Erythroblast (primary cell): ENCODE measurements around the gene MRM3.
"Not testable (repeated sequence)": the region's sequence is repeated elsewhere in the genome, so short reads cannot be mapped to it uniquely, and the experiment has no call there.

Experiments
- DNase-seq, 2 experiments: peaks; one replicate each; lab custom pipeline; 2025; lab: John Stamatoyannopoulos, UW
- GATA1 ChIP-seq: IDR thresholded peaks from 2 replicates; pipeline ENCODE4 v1.6.1; 2011; ENCODE audit warnings: low read depth, mild to moderate bottlenecking, control low read depth, low read length, moderate library complexity
- POLR2A ChIP-seq: IDR thresholded peaks from 2 replicates; pipeline ENCODE4 v1.6.1; 2011; ENCODE audit warnings: mild to moderate bottlenecking, low read length

Gene MRM3

GRCh38 chr17:781805-782731, at the start of gene MRM3, which contains the start of gene GLOD4:
TSS of gene MRM3 (plus strand) at chr17:782353. CDS start at chr17:782379, 26 bp downstream.
TSS of gene GLOD4 (minus strand) at chr17:782280. CDS start at chr17:782255, 25 bp downstream.
- peak; percentile 92 to 96 for DNase-seq
- TF ChIP-seq GATA1, result no peak
- peak; percentile 89 for TF ChIP-seq POLR2A

GRCh38 chr17:732902-733720, 49.0 kb upstream of the MRM3 start:
- TF ChIP-seq GATA1 (no peak), POLR2A (no peak)
- peak; percentile 47 to 56 for DNase-seq

GRCh38 chr17:733743-734142, 48.4 kb upstream of the MRM3 start:
- no peak for DNase-seq
- TF ChIP-seq POLR2A, result no peak
- no peak for TF ChIP-seq GATA1

- DNase-seq, result no peak
- no peak for TF ChIP-seq POLR2A
- TF ChIP-seq GATA1, result no peak
These were observed 44.5 kb upstream of the MRM3 start for GRCh38 chr17:737561-738113.

- no peak for DNase-seq
- no peak for TF ChIP-seq POLR2A
- TF ChIP-seq GATA1, result no peak
These were observed 41.7 kb upstream of the MRM3 start for GRCh38 chr17:740240-741017.

- no peak for TF ChIP-seq GATA1
- no peak for TF ChIP-seq POLR2A
- DNase-seq, result no peak
These were observed 39.9 kb upstream of the MRM3 start for GRCh38 chr17:742147-742793.

DNA sequence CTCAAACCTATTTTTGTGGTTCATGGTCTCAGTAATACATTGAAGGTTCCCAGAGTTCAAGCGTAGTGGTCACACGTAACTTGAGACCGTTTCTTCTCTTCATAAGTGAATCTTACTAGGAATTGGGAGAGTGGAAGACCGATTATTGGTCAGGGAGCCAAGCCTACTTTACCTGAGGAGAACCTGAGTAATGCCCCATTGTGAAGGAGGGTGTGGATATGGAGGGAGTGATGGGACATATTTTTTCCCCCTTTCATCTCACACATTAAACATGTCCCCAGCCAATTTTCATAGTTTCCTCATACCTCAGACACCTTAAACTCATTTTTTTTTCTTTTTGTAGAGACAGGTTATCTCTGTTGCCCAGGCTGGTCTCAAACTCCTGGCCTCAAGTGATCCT, 39.0 kb upstream of the MRM3 start:
- DNase-seq, result no peak
- TF ChIP-seq GATA1 (no peak), POLR2A (no peak)

DNA sequence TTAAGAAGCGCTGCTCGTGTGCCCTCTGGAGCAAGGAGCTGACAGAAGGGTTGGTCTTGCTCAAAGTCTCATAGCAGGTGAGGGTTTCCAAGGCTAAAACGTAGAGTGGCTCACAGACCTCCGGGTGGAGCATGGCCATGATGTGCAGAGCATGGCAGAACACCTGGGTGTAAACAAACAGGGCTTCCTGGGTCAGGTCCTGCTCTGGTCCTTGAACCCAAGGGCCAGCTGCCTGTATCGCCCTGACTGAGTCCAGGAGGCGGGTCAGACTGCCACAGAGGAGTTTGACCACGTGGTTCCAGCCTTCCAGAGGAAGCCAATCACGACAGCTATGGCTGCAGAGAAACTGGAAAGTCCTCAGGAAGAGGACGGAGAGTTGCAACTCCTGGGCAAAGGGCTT, 37.2 kb upstream of the MRM3 start:
- no peak for DNase-seq
- no peak for TF ChIP-seq POLR2A
- TF ChIP-seq GATA1, result no peak

GRCh38 chr17:745406-745805, 36.7 kb upstream of the MRM3 start:
- DNase-seq, result no peak
- TF ChIP-seq GATA1 (no peak), POLR2A (no peak)

DNA sequence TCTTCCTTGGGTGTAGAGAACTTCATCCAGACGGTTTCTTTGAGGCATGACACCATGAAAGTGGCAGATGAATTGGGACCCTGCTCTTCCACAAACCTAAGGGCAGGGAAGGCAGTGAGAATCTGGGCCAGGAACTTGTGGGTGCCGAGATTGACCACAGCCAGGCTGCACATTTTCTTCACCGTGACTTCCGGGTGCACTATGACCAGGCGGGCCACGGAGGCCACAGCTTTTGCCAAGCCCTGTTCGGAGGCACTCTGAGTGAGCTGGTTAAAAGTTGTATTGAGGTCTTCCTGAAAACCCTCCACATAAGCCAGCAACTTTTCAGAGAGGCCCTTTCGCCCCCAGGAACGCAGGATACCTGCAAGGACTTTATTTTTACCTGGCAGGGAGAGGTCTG, 36.0 kb upstream of the MRM3 start:
- no peak for DNase-seq
- no peak for TF ChIP-seq POLR2A
- TF ChIP-seq GATA1, result no peak

DNA sequence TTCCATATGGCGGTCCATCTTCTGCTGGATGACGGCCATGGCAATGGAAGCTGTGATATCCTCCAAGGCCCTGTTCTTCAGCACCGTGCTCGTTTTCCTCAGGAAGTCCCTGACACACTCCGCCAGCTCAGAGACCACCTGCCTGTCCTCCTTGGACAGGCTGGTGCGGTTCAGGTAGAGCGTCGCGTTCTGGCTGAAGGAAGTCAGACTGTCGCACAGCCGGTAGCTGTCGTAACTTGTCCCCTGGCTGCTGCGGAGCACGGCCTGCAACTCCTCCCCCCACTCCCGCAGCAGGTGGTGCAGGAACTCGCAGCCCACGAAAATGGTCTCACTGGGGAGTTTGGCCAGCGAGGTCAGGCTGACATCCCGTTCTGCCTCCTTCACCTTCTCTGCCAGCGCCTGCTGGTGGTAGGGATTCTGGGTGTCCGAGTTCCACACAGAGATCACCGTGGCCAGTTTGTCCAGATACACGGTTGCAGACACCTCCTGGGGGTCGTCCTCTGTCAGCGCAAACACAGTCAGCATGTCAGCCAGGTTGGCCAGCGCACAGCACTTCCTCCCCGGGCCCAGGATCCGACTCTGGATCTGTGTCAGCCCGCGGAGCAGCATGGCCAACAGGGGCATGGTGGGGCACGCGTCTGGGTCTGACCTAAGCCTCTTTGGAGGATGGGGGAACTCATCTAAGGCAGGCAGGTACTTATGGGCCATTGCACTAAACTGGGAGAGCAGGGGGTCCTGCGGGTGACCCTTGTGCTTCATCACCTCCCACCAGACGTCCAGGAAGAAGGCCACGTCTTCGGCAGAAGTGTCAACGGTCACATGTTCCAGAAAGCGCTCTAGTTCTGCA, 35.1 kb upstream of the MRM3 start:
- TF ChIP-seq GATA1 (no peak), POLR2A (no peak)
- DNase-seq, result no peak

- not testable (repeated sequence) for DNase-seq
These were observed 33.5 kb upstream of the MRM3 start for GRCh38 chr17:748604-749003.

DNA sequence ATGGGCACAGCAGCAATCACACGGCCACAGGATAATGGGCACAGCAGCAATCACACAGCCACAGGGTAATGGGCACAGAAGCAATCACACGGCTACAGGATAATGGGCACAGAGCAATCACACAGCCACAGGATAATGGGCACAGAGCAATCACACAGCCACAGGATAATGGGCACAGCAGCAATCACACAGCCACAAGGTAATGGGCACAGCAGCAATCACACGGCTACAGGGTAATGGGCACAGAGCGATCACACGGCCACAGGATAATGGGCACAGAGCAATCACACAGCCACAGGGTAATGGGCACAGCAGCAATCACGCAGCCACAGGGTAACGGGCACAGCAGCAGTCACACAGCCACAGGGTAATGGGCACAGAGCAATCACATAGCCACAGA, 32.8 kb upstream of the MRM3 start:
- DNase-seq, result not testable (repeated sequence)
